Bladder microvascular endothelial cell (primary cell): Measurements from ENCODE around the gene LRRC51. TPM values are rescaled to one million over a fixed set of nuclear protein-coding genes. Genes with fewer than 3 reads are reported as not detected.

Experiments
- total RNA-seq: library from RNA; depleted of rRNA; stranded (reverse); fragments of >200 nt; gene quantifications from 2 replicates; pipeline ENCODE4 v1.2.3, GENCODE V29; 2014

The LRRC51 gene
- total RNA-seq, result 1.9 and 7.0 TPM in 2 replicates

GRCh38 chr11:72080326-72081183 is at the start of gene LRRC51, which contains the start of gene NUMA1:
TSS of gene LRRC51 (plus strand) at chr11:72080850. CDS start at chr11:72089084, 8,234 bp downstream.
TSS of gene NUMA1 (minus strand) at chr11:72080542. CDS start at chr11:72035943, 44,599 bp downstream.

DNA sequence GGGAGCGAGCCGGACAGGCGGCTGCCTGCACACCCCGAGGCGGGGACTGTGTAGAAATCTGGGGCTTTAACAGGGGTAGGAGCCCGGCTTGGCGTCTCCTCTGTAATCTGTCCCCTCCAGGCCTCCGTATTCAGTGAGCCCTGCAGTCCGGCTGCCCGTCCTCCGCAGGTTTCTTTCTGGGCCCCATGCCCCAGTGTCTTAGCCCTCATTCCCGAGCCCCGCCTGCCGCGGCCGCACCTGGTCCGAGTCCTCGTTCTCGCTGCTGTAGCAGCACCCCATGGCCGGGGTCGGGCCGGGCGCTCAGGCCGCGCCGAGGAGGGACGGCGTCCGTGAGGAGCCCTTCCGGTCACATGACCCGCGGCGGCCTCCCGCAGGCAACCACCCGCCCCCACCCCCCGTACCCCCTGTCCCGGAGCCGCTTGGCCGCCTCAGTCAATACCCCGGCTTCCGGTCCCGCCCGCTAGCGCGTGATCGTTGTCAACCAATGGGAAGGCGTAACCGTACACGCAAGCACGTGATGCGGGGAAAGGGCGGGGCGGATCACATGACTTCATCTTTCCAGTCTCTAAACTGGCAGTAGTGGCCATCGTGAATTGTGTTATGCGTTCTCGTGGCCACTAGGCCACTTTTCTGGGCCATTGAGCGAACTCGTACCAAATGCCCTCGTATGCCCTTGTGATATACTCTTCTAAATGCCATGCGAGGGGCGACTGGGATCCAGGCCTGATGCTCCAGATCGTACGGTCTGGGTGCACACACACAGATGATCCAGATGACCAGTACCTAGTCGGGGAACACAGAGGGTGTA is 22.5 kb downstream of the LRRC51 start, which contains the start of gene LAMTOR1:
Gene LAMTOR1 (minus strand): TSS at position 352 of the 808 bp plus-strand sequence. CDS start 73 bp downstream, at position 279.

DNA sequence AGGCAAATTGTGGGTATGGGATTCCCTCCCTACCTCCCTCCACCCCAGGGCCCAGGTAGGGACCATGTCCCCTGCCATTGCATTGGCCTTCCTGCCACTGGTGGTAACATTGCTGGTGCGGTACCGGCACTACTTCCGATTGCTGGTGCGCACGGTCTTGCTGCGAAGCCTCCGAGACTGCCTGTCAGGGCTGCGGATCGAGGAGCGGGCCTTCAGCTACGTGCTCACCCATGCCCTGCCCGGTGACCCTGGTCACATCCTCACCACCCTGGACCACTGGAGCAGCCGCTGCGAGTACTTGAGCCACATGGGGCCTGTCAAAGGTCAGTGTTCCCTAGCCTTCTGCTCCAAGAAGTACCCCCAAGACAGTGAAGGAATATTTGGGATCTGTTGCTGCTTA is 25.2 kb downstream of the LRRC51 start, which contains the start of gene TOMT:
Gene TOMT (plus strand): TSS at position 37 of the 400 bp plus-strand sequence. CDS start 28 bp downstream, at position 65.

GRCh38 chr11:72112143-72112977 is 31.7 kb downstream of the LRRC51 start, which contains the start of gene ANAPC15:
TSS of gene ANAPC15 (minus strand) at chr11:72112695. CDS start at chr11:72111276, 1,419 bp downstream.

GRCh38 chr11:72135473-72135872 is 54.8 kb downstream of the LRRC51 start, which contains the start of gene FOLR3:
TSS of gene FOLR3 (plus strand) at chr11:72135725. CDS start at chr11:72135953, 228 bp downstream.

Other genes starting within 250 kb of the LRRC51 start
- gene DEFB108B, start 247.7 kb upstream of the LRRC51 start, total RNA-seq, result not detected in 2 replicates
- gene DEFB131B, start 202.4 kb upstream of the LRRC51 start, total RNA-seq, result not detected in 2 replicates
- 3.6 and 6.8 TPM in 2 replicates for gene XNDC1N, start 152.3 kb upstream of the LRRC51 start, total RNA-seq
- 13.3 and 42.8 TPM in 2 replicates for gene RNF121, start 151.8 kb upstream of the LRRC51 start, total RNA-seq
- gene IL18BP, start 81.9 kb upstream of the LRRC51 start, total RNA-seq, result 2.6 and 6.0 TPM in 2 replicates
- gene NUMA1, start 308 bp upstream of the LRRC51 start, total RNA-seq, result 131 and 164 TPM in 2 replicates
- gene LAMTOR1, start 22.4 kb downstream of the LRRC51 start, total RNA-seq, result 62.2 and 63.6 TPM in 2 replicates
- gene TOMT, start 25.1 kb downstream of the LRRC51 start, total RNA-seq, result not detected in 2 replicates
- gene ANAPC15, start 31.8 kb downstream of the LRRC51 start, total RNA-seq, result 22.1 and 24.3 TPM in 2 replicates
- not detected in 2 replicates for gene FOLR3, start 54.9 kb downstream of the LRRC51 start, total RNA-seq
- gene FOLR1, start 111.3 kb downstream of the LRRC51 start, total RNA-seq, result not detected in 2 replicates
- not detected in 2 replicates for gene FOLR2, start 135.9 kb downstream of the LRRC51 start, total RNA-seq
- 29.3 and 47.1 TPM in 2 replicates for gene INPPL1, start 143.9 kb downstream of the LRRC51 start, total RNA-seq
- gene PHOX2A, start 163.3 kb downstream of the LRRC51 start, total RNA-seq, result not detected in 2 replicates